ENCODE data around the gene SEH1L. TPM values are rescaled to one million over a fixed set of nuclear protein-coding genes. Genes with fewer than 3 reads are reported as not detected.
A peak's percentile ranks its signal among the peaks of the same experiment; 100 is the strongest.

Gene SEH1L
- total and polyA plus RNA-seq, 10 of the 15 experiments (the other 5 are each of a cell fraction or from before 2014, with no cell fraction given) = 27.5 to 109 (median 52.8) TPM

GRCh38 chr18:12968619-12969018, 20.8 kb downstream of the SEH1L start:
- intact Hi-C loops (cut with micrococcal nuclease; ENCODE audit: unreplicated experiment) (no loop called here), in situ Hi-C loops (cut with MboI) (no loop called here)
- ChIA-PET RAD21 (ENCODE audit: unreplicated experiment) (no interaction called here), POLR2A (interaction anchor here (0.6 to 1.3 kb wide), 2 partner anchors 22 to 87 kb away, joined by 3 to 5 read pairs; no protein-coding TSS in a partner anchor), SMC1A (ENCODE audit: uncharacterized antibody, unreplicated experiment) (no interaction called here), CTCF (no interaction called here)
- WGBS (ENCODE audit: insufficient coverage, insufficient replicate concordance, low lambda C conversion rate, missing lambda C conversion rate) = 88% methylated on average over 6 of the region's 6 CpGs
- no peak overlapping the region for H2AFZ ChIP-seq (ENCODE audit: control insufficient read depth, low read depth, low read length)
- DNase-seq (ENCODE audit: low read depth, low spot score) (no peak), FAIRE-seq (peak; percentile 88), ATAC-seq (no peak)
- no peak overlapping the region for H3K9ac ChIP-seq (ENCODE audit: control insufficient read depth, insufficient read depth, low read length)
- H3K36me3 ChIP-seq (ENCODE audit: control insufficient read depth in 2 of 2, insufficient read depth in 2 of 2, low read length in 1 of 2) = peaks cover 5 to 9% of the 10 kb centered on the region in 2 experiments; a peak in 3 of 4 replicates
- BruUV-seq (replicated peaks) = no TSS peak
- H3K9me3 ChIP-seq (replicated peaks; ENCODE audit: control insufficient read depth, insufficient read depth, low read length) = no peaks in the 10 kb centered on the region
- H3K4me3 ChIP-seq = no peak overlapping the region
- no peak for TF ChIP-seq HDAC6 (IDR thresholded peaks at IDR 0.05; ENCODE audit: unreplicated experiment)
- TF ChIP-seq ATF3 (IDR thresholded peaks at IDR 0.05; ENCODE audit: borderline replicate concordance, extremely low read depth, low read depth, low read length) = no peak
- TF ChIP-seq JUNB (IDR thresholded peaks at IDR 0.05) = peak; percentile 42; the same call in 1 of the 2 replicates
- H3K4me2 ChIP-seq (ENCODE audit: control insufficient read depth, insufficient read depth) = no peak overlapping the region
- H3K27ac ChIP-seq (ENCODE audit: control insufficient read depth, insufficient read depth) = no peak overlapping the region
- no peaks in the 10 kb centered on the region for H3K4me1 ChIP-seq (ENCODE audit: control insufficient read depth, insufficient read depth, low read length)
- no peaks in the 10 kb centered on the region for H4K20me1 ChIP-seq (ENCODE audit: control insufficient read depth, insufficient read depth)
- no peaks in the 10 kb centered on the region for H3K27me3 ChIP-seq (replicated peaks in 1 of 2; ENCODE audit: control insufficient read depth in 2 of 2, insufficient read depth in 2 of 2, low read length in 1 of 2)
- H3K79me2 ChIP-seq (ENCODE audit: control insufficient read depth, insufficient read depth, low read length) = no peaks in the 10 kb centered on the region

DNA sequence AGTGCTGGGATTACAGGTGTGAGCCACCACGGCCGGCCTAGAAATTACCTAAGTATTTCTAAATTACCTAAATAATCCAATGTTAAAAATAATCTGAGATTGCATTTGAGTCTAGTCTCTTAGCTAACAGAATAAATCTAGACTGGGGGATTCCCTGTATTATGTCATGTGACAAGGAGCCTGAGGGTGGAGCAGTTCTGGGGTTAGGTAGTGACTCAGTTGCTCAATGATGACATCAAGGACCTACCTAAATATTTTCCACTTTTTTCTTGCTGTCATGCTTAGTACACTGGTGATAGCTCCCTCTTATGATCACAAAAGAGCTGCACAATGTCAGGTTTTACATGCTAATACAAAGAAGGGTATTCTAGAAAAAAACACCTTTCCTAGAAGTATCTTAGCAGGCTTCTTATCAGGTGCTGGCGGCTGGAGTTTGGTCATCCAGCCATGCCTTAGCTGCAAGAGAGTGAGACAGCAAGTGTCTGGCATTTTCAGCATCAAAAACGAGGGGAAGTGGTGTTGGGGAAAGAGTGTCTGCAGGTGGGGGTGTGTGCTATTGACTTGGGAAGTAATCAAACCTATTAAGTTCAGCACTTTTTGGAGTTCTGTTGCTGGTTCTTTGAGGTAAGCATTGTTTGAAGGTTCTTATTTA, 25.9 kb downstream of the SEH1L start:
- ChIA-PET CTCF (interaction anchor here (1.1 kb wide), 1 partner anchor 15 kb away, joined by 3 read pairs; no protein-coding TSS in a partner anchor), POLR2A (no interaction called here), SMC1A (ENCODE audit: uncharacterized antibody, unreplicated experiment) (interaction anchor here (1.3 to 1.6 kb wide), 2 partner anchors 10 to 27 kb away, joined by 4 to 5 read pairs; no protein-coding TSS in a partner anchor), RAD21 (ENCODE audit: unreplicated experiment) (interaction anchor here (0.9 kb wide), 1 partner anchor 10 kb away, joined by 3 read pairs; no protein-coding TSS in a partner anchor)
- Histone ChIP-seq H3K79me2 (ENCODE audit: control insufficient read depth, insufficient read depth, low read length) (no peaks in the 10 kb centered on the region), H4K20me1 (ENCODE audit: control insufficient read depth, insufficient read depth) (no peaks in the 10 kb centered on the region), H3K9ac (ENCODE audit: control insufficient read depth, insufficient read depth, low read length) (no peak overlapping the region), H3K4me1 (ENCODE audit: control insufficient read depth, insufficient read depth, low read length) (no peaks in the 10 kb centered on the region), H3K4me2 (ENCODE audit: control insufficient read depth, insufficient read depth) (no peak overlapping the region), H3K4me3 (no peak overlapping the region), H3K27me3 (replicated peaks in 1 of 2; ENCODE audit: control insufficient read depth in 2 of 2, insufficient read depth in 2 of 2, low read length in 1 of 2) (no peaks in the 10 kb centered on the region), H3K9me3 (replicated peaks; ENCODE audit: control insufficient read depth, insufficient read depth, low read length) (no peaks in the 10 kb centered on the region), H3K36me3 (ENCODE audit: control insufficient read depth in 2 of 2, insufficient read depth in 2 of 2, low read length in 1 of 2) (peaks cover 12 to 16% of the 10 kb centered on the region in 2 experiments; a peak in 3 of 4 replicates), H2AFZ (ENCODE audit: control insufficient read depth, low read depth, low read length) (no peak overlapping the region), H3K27ac (ENCODE audit: control insufficient read depth, insufficient read depth) (no peak overlapping the region)
- 89% methylated on average over 4 of the region's 4 CpGs for WGBS (ENCODE audit: insufficient coverage, insufficient replicate concordance, low lambda C conversion rate, missing lambda C conversion rate)
- no TSS peak for BruUV-seq (replicated peaks)
- ATAC-seq (no peak), FAIRE-seq (no peak), DNase-seq (ENCODE audit: low read depth, low spot score) (no peak)
- intact Hi-C loops (cut with micrococcal nuclease; ENCODE audit: unreplicated experiment) = no loop called here
- in situ Hi-C loops (cut with MboI) = no loop called here
- TF ChIP-seq ZNF24 (IDR thresholded peaks at IDR 0.05) (no peak), E2F8 (IDR thresholded peaks at IDR 0.05; ENCODE audit: low read depth, partially characterized antibody) (no peak)
- TF ChIP-seq, protein P1, sequence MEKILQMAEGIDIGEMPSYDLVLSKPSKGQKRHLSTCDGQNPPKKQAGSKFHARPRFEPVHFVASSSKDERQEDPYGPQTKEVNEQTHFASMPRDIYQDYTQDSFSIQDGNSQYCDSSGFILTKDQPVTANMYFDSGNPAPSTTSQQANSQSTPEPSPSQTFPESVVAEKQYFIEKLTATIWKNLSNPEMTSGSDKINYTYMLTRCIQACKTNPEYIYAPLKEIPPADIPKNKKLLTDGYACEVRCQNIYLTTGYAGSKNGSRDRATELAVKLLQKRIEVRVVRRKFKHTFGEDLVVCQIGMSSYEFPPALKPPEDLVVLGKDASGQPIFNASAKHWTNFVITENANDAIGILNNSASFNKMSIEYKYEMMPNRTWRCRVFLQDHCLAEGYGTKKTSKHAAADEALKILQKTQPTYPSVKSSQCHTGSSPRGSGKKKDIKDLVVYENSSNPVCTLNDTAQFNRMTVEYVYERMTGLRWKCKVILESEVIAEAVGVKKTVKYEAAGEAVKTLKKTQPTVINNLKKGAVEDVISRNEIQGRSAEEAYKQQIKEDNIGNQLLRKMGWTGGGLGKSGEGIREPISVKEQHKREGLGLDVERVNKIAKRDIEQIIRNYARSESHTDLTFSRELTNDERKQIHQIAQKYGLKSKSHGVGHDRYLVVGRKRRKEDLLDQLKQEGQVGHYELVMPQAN (conservative IDR thresholded peaks at IDR 0.05) = no peak
- TF ChIP-seq, protein P2, sequence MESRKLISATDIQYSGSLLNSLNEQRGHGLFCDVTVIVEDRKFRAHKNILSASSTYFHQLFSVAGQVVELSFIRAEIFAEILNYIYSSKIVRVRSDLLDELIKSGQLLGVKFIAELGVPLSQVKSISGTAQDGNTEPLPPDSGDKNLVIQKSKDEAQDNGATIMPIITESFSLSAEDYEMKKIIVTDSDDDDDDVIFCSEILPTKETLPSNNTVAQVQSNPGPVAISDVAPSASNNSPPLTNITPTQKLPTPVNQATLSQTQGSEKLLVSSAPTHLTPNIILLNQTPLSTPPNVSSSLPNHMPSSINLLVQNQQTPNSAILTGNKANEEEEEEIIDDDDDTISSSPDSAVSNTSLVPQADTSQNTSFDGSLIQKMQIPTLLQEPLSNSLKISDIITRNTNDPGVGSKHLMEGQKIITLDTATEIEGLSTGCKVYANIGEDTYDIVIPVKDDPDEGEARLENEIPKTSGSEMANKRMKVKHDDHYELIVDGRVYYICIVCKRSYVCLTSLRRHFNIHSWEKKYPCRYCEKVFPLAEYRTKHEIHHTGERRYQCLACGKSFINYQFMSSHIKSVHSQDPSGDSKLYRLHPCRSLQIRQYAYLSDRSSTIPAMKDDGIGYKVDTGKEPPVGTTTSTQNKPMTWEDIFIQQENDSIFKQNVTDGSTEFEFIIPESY (IDR thresholded peaks at IDR 0.05) = no peak
